HepG2 (cell line): Measurements from ENCODE around the gene CELF2. TPM values are rescaled to one million over a fixed set of nuclear protein-coding genes. Genes with fewer than 3 reads are reported as not detected.

Experiments
- ATAC-seq: fragments of 200-7000 bp; cut with Tn5 transposase; 3 replicates; pipeline ENCODE4 v1.9.1; 2020; ENCODE audit warnings: mild to moderate bottlenecking, moderate library complexity
- BruUV-seq: library from RNA; stranded (reverse); fragments of 400-500 nt; replicated peaks from 2 replicates; lab custom pipeline; 2021; lab: Mats Ljungman, UMichigan
- CTCF ChIA-PET: fragments of 300-600 bp; formaldehyde crosslinking; extraction: SDS; loops from one replicate; lab custom pipeline; 2021; ENCODE audit warnings: low total read pairs, inconsistent platforms, low intra/inter-chr PET ratio; lab: Yijun Ruan, JAX
- POLR2A ChIA-PET: fragments of 350-600 bp; sonication (Branson Sonifier 250); formaldehyde crosslinking; loops from one replicate; lab custom pipeline; 2020; ENCODE audit warnings: antibody characterized with exemption, inconsistent platforms; lab: Yijun Ruan, JAX
- DNase-seq: peaks from one replicate; pipeline ENCODE4 v3.0.0-alpha.2; 2015; ENCODE audit warnings: low spot score
- FAIRE-seq: peaks from 3 replicates; lab custom pipeline; 2011; peaks lifted over from hg19 to GRCh38; lab: Jason Lieb, UNC
- H2AFZ ChIP-seq: one replicate; pipeline ENCODE4 v1.6.1; 2011; ENCODE audit warnings: low read length, inconsistent platforms
- H3K27ac ChIP-seq: fragments of 300-600 bp; 3 replicates; pipeline ENCODE4 v1.8.0; 2011; ENCODE audit warnings: mixed run types, mild to moderate bottlenecking, mixed read lengths, low read length, inconsistent platforms; ENCODE audit not compliant: insufficient read depth; ENCODE audit errors: extremely low read length
- H3K27me3 ChIP-seq, 2 experiments: fragments of 200-600 bp in 1 of 2; 2 replicates in 1 of 2; 3 replicates in 1 of 2; pipeline versions ENCODE4 v1.6.0 to v1.8.0; 2011; ENCODE audit warnings: low read length in 2 of 2, mild to moderate bottlenecking in 2 of 2, moderate library complexity in 2 of 2, inconsistent platforms in 1 of 2; ENCODE audit not compliant: insufficient read depth in 2 of 2, control insufficient read depth in 1 of 2
- H3K36me3 ChIP-seq, 2 experiments: fragments of 200-600 bp in 1 of 2; replicated peaks in 1 of 2; 2 replicates in 1 of 2; 3 replicates in 1 of 2; pipeline versions ENCODE4 v1.5.1 to v1.8.0; 2011; ENCODE audit warnings: low read length in 2 of 2, inconsistent platforms in 1 of 2; ENCODE audit not compliant: insufficient read depth in 2 of 2, control insufficient read depth in 1 of 2
- H3K4me1 ChIP-seq: 2 replicates; pipeline ENCODE4 v1.5.1; 2012; ENCODE audit warnings: low read length, inconsistent platforms; ENCODE audit not compliant: insufficient read depth
- H3K4me2 ChIP-seq: 2 replicates; pipeline ENCODE4 v1.6.0; 2011; ENCODE audit warnings: low read depth, low read length, inconsistent platforms
- H3K4me3 ChIP-seq, 3 experiments: fragments of 200-600 bp in 1 of 3; sonication (generic), shearing (Covaris generic) in 1 of 3; replicated peaks in 1 of 3; 2 replicates each; pipeline ENCODE4 v1.5.1; 2011 to 2016; ENCODE audit warnings: low read length in 3 of 3, inconsistent platforms in 2 of 3, low read depth in 2 of 3, mild to moderate bottlenecking in 2 of 3, control low read depth in 1 of 3, mixed read lengths in 1 of 3; ENCODE audit not compliant: insufficient read depth in 1 of 3
- H3K79me2 ChIP-seq: one replicate; pipeline ENCODE4 v1.6.1; 2011; ENCODE audit warnings: low read length, inconsistent platforms; ENCODE audit not compliant: insufficient read depth
- H3K9ac ChIP-seq: 2 replicates; pipeline ENCODE4 v1.6.0; 2011; ENCODE audit warnings: mild to moderate bottlenecking, low read depth, low read length, inconsistent platforms; ENCODE audit not compliant: insufficient read depth
- H3K9me3 ChIP-seq: 2 replicates; pipeline ENCODE4 v1.5.1; 2012; ENCODE audit warnings: mild to moderate bottlenecking, low read length
- H4K20me1 ChIP-seq: 2 replicates; pipeline ENCODE4 v1.6.0; 2011; ENCODE audit warnings: inconsistent platforms, mild to moderate bottlenecking, low read length, moderate library complexity; ENCODE audit not compliant: insufficient read depth
- HNF1B ChIP-seq: sonication (generic); formaldehyde crosslinking; IDR thresholded peaks from 2 replicates; pipeline ENCODE4 v1.5.1; 2020; ENCODE audit warnings: mild to moderate bottlenecking, moderate library complexity, missing genetic modification reagents
- MIER3 ChIP-seq: IDR thresholded peaks from 2 replicates; pipeline ENCODE4 v1.6.1; 2016; ENCODE audit warnings: missing compliant biosample characterization, borderline replicate concordance
- TCF7 ChIP-seq: sonication (generic); IDR thresholded peaks from 2 replicates; pipeline ENCODE4 v1.6.1; 2016; ENCODE audit warnings: antibody characterized with exemption, low read depth
- ZNF225 ChIP-seq: sonication (generic); formaldehyde crosslinking; IDR thresholded peaks from 2 replicates; pipeline ENCODE4 v1.4.0; 2020; ENCODE audit warnings: mild to moderate bottlenecking, missing genetic modification reagents
- ZNF234 ChIP-seq: sonication (generic); formaldehyde crosslinking; conservative IDR thresholded peaks from 2 replicates; pipeline ENCODE4 v1.5.1; 2020; ENCODE audit warnings: mild to moderate bottlenecking, missing genetic modification reagents
- ZNF326 ChIP-seq: sonication (generic); formaldehyde crosslinking; IDR thresholded peaks from 2 replicates; pipeline ENCODE4 v1.4.0; 2020; ENCODE audit warnings: missing genetic modification reagents, borderline replicate concordance
- ZNF558 ChIP-seq: sonication (generic); formaldehyde crosslinking; IDR thresholded peaks from 2 replicates; pipeline ENCODE4 v1.9.0; 2022; ENCODE audit warnings: mild to moderate bottlenecking, missing genetic modification reagents, borderline replicate concordance
- ZNF740 ChIP-seq: sonication (generic); formaldehyde crosslinking; IDR thresholded peaks from 2 replicates; pipeline ENCODE4 v1.4.0; 2020; ENCODE audit warnings: missing genetic modification reagents
- WGBS: methylation state at CpG from one replicate; pipeline ENCODE4 v1.1.6; 2017; ENCODE audit warnings: low lambda C conversion rate; 5-methylcytosine and 5-hydroxymethylcytosine counted together
- in situ Hi-C: cut with HindIII; loops from 2 replicates; pipeline ENCODE4 v1.10.0; 2017; ENCODE audit warnings: low pct_unique_long_range_greater_than_20kb; ENCODE audit not compliant: extremely low pct_ligation_motif_present
- intact Hi-C: fragments of 100-400 bp; cut with micrococcal nuclease; formaldehyde crosslinking; loops from one replicate; pipeline ENCODE4 v1.10.0; 2022; ENCODE audit not compliant: unreplicated experiment
- polyA plus RNA-seq, 8 experiments: library from polyadenylated mRNA; depleted of rRNA in 3 of 8; stranded (reverse) in 7 of 8; unstranded in 1 of 8; fragments of >200 nt; fragmentation: Illumina TruSeq in 4 of 8; extraction: Trizol in 4 of 8; gene quantifications; 2 replicates each; pipeline versions ENCODE4 v1.2.1 to v1.2.3, GENCODE V29; 2011 to 2016; ENCODE audit warnings: low read depth in 4 of 8, missing spikeins in 1 of 8, mixed read lengths in 1 of 8; ENCODE audit not compliant: insufficient read depth in 1 of 8
- total RNA-seq, 5 experiments: library from RNA; depleted of rRNA; stranded (reverse); fragments of >200 nt; fragmentation: Illumina TruSeq; extraction: Trizol; gene quantifications; 2 replicates each; pipeline ENCODE4 v1.2.3, GENCODE V29; 2016; ENCODE audit warnings: low read depth in 1 of 5

The CELF2 gene
- total and polyA plus RNA-seq, 2 of the 13 experiments (the other 11 are each of a cell fraction or from before 2014, with no cell fraction given) = not detected

- TF ChIP-seq ZNF326 (no peak), ZNF558 (CRISPR knock-in tag) (no peak), ZNF740 (CRISPR knock-in tag) (no peak), TCF7 (no peak), ZNF234 (no peak)
These were observed 27.8 kb downstream of the CELF2 start (continued) for GRCh38 chr10:11045487-11045886.

DNA sequence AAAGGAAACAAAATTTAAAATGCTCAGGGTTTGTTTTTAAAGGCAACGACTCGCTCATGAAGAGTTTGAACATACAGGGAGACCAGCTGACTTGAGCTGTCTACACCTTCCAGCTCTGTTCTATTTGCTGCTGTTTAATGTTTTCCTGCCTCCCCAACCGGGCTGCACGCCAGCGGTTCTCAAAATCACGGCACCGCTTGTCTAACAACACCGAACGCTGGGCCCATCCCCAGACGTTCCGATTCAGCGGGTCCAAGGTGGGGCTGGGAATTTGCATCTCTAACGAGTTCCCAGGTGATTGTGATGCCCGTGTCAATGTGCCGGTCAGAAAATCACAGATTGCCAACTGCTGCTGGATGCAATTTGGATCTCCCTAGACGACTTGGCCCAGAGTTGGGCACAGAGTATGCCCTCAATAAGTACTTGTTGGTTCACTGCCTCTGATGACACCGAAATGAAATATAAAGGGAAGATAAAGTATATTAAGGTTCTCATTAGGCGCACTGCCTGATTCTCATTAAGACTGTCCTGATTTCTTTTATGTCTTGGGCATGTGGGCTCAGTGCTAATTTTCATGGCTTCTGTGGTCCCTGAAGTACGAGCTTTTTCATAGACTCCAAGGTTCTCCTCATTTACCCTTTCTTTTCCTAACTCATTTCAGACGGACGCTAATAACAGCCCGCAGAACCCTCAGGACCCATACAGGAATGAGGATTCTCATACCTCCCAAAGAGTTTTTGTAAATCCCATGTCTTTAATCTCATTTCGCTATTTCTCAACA, 28.5 kb downstream of the CELF2 start:
- Histone ChIP-seq H2AFZ (no peak overlapping the region), H4K20me1 (no peaks in the 10 kb centered on the region), H3K4me1 (no peaks in the 10 kb centered on the region), H3K79me2 (no peaks in the 10 kb centered on the region), H3K4me2 (no peak overlapping the region), H3K27me3 (no peaks in the 10 kb centered on the region; a peak in 2 of 5 replicates), H3K9me3 (no peaks in the 10 kb centered on the region), H3K36me3 (no peaks in the 10 kb centered on the region), H3K4me3 (no peak overlapping the region), H3K9ac (no peak overlapping the region), H3K27ac (no peak overlapping the region)
- FAIRE-seq (no peak), ATAC-seq (no peak), DNase-seq (no peak)
- ChIA-PET CTCF (no interaction called here), POLR2A (no interaction called here)
- TF ChIP-seq HNF1B (CRISPR knock-in tag) (no peak), MIER3 (CRISPR knock-in tag) (no peak), ZNF225 (CRISPR knock-in tag) (no peak)
- intact Hi-C loops = no loop called here
- BruUV-seq = no TSS peak
- in situ Hi-C loops = no loop called here
- 39% methylated on average over 19 of the region's 23 CpGs for WGBS
